WTC11 (cell line): Measurements from ENCODE around the gene CLTA. TPM values are rescaled to one million over a fixed set of nuclear protein-coding genes. Genes with fewer than 3 reads are reported as not detected.

ENCODE experiments used
- ATAC-seq: fragments of 200-7000 bp; cut with Tn5 transposase; 2 replicates; pipeline ENCODE4 v1.10.0; 2021; ENCODE audit warnings: mild to moderate bottlenecking, moderate library complexity
- CTCF ChIA-PET: fragments of 300-600 bp; sonication (Branson Sonifier 250); formaldehyde crosslinking; loops from one replicate; lab custom pipeline; 2021; ENCODE audit warnings: antibody characterized with exemption; lab: Charles Lee
- POLR2A ChIA-PET: fragments of 350-600 bp; sonication (Branson Sonifier 250); formaldehyde crosslinking; loops from one replicate; lab custom pipeline; 2021; ENCODE audit warnings: antibody characterized with exemption; lab: Charles Lee
- DNase-seq: peaks from one replicate; pipeline ENCODE4 v3.0.0; 2021; ENCODE audit warnings: low spot score
- H3K27ac Mint-ChIP-seq: 2 replicates; pipeline ENCODE4 v1.8.0; 2021; ENCODE audit warnings: mixed read lengths
- H3K27me3 Mint-ChIP-seq: 2 replicates; pipeline ENCODE4 v1.8.0; 2021; ENCODE audit warnings: low read depth, mild to moderate bottlenecking, moderate library complexity, mixed read lengths
- H3K36me3 Mint-ChIP-seq: 2 replicates; pipeline ENCODE4 v1.8.0; 2021; ENCODE audit warnings: mixed read lengths
- H3K4me1 Mint-ChIP-seq: 2 replicates; pipeline ENCODE4 v1.8.0; 2022; ENCODE audit warnings: mixed read lengths
- H3K4me3 Mint-ChIP-seq: 2 replicates; pipeline ENCODE4 v1.8.0; 2021; ENCODE audit warnings: mild to moderate bottlenecking, moderate library complexity, mixed read lengths
- H3K9me3 Mint-ChIP-seq: 2 replicates; pipeline ENCODE4 v1.8.0; 2021; ENCODE audit warnings: mixed read lengths
- ATF2 ChIP-seq: sonication (generic); formaldehyde crosslinking; IDR thresholded peaks from 2 replicates; pipeline ENCODE4 v1.8.1; 2022; ENCODE audit warnings: low read depth, missing genetic modification reagents, borderline replicate concordance
- CREB1 ChIP-seq: sonication (generic); formaldehyde crosslinking; IDR thresholded peaks from 2 replicates; pipeline ENCODE4 v1.8.0; 2023; ENCODE audit warnings: mild to moderate bottlenecking, missing genetic modification reagents
- CREM ChIP-seq: sonication (generic); formaldehyde crosslinking; IDR thresholded peaks from 2 replicates; pipeline ENCODE4 v1.8.1; 2022; ENCODE audit warnings: mild to moderate bottlenecking, missing genetic modification reagents, moderate library complexity
- CTCF ChIP-seq: fragments of 200-600 bp; IDR thresholded peaks from 2 replicates; pipeline ENCODE4 v1.8.0; 2022; ENCODE audit warnings: antibody characterized with exemption
- E2F5 ChIP-seq: sonication (generic); formaldehyde crosslinking; IDR thresholded peaks from 2 replicates; pipeline ENCODE4 v1.8.1; 2022; ENCODE audit warnings: mild to moderate bottlenecking, moderate library complexity, missing genetic modification reagents
- EMX1 ChIP-seq: fragments of 250-450 bp; sonication (Bioruptor Pico); IDR thresholded peaks from 2 replicates; pipeline ENCODE4 v1.8.0; 2021; ENCODE audit warnings: mild to moderate bottlenecking
- ESRRA ChIP-seq: sonication (generic); formaldehyde crosslinking; IDR thresholded peaks from 2 replicates; pipeline ENCODE4 v1.8.1; 2022; ENCODE audit warnings: mild to moderate bottlenecking, missing genetic modification reagents, borderline replicate concordance
- FOXJ3 ChIP-seq: sonication (generic); formaldehyde crosslinking; IDR thresholded peaks from 2 replicates; pipeline ENCODE4 v1.9.0; 2021; ENCODE audit warnings: missing genetic modification reagents, mild to moderate bottlenecking, borderline replicate concordance
- IRF2 ChIP-seq: sonication (generic); formaldehyde crosslinking; IDR thresholded peaks from 2 replicates; pipeline ENCODE4 v1.8.0; 2022; ENCODE audit warnings: low read depth, missing genetic modification reagents, borderline replicate concordance
- NFATC4 ChIP-seq: fragments of 250-450 bp; sonication (Bioruptor Pico); IDR thresholded peaks from 2 replicates; pipeline ENCODE4 v1.9.0; 2021; ENCODE audit warnings: mild to moderate bottlenecking
- NR3C1 ChIP-seq: sonication (generic); formaldehyde crosslinking; conservative IDR thresholded peaks from 2 replicates; pipeline ENCODE4 v1.8.1; 2023; ENCODE audit warnings: low read depth, mild to moderate bottlenecking, missing genetic modification reagents
- OVOL2 ChIP-seq: fragments of 250-450 bp; sonication (Bioruptor Pico); IDR thresholded peaks from 2 replicates; pipeline ENCODE4 v1.9.0; 2021; ENCODE audit warnings: mild to moderate bottlenecking, borderline replicate concordance
- PRRX2 ChIP-seq: fragments of 250-450 bp; sonication (Bioruptor Pico); IDR thresholded peaks from 2 replicates; pipeline ENCODE4 v1.8.0; 2021; ENCODE audit warnings: mild to moderate bottlenecking
- RELA ChIP-seq: sonication (generic); formaldehyde crosslinking; IDR thresholded peaks from 2 replicates; pipeline ENCODE4 v1.8.1; 2022; ENCODE audit warnings: missing genetic modification reagents, mild to moderate bottlenecking, borderline replicate concordance
- RORB ChIP-seq: fragments of 250-450 bp; sonication (Bioruptor Pico); IDR thresholded peaks from 2 replicates; pipeline ENCODE4 v1.9.0; 2021; ENCODE audit warnings: mild to moderate bottlenecking
- TCF7 ChIP-seq: sonication (generic); formaldehyde crosslinking; IDR thresholded peaks from 2 replicates; pipeline ENCODE4 v1.8.0; 2022; ENCODE audit warnings: mild to moderate bottlenecking, low read depth, missing genetic modification reagents, moderate library complexity
- TEAD1 ChIP-seq: sonication (generic); formaldehyde crosslinking; IDR thresholded peaks from 2 replicates; pipeline ENCODE4 v1.8.0; 2022; ENCODE audit warnings: mild to moderate bottlenecking, missing genetic modification reagents
- TEAD4 ChIP-seq: sonication (generic); formaldehyde crosslinking; IDR thresholded peaks from 2 replicates; pipeline ENCODE4 v1.8.0; 2022; ENCODE audit warnings: mild to moderate bottlenecking, missing genetic modification reagents
- ZMAT4 ChIP-seq: fragments of 250-450 bp; sonication (Bioruptor Pico); IDR thresholded peaks from 2 replicates; pipeline ENCODE4 v1.9.0; 2021; ENCODE audit warnings: mild to moderate bottlenecking
- ZNF263 ChIP-seq: sonication (generic); formaldehyde crosslinking; IDR thresholded peaks from 2 replicates; pipeline ENCODE4 v1.8.1; 2022; ENCODE audit warnings: low read depth, mild to moderate bottlenecking, moderate library complexity, missing genetic modification reagents
- ZNF317 ChIP-seq: sonication (generic); formaldehyde crosslinking; IDR thresholded peaks from 2 replicates; pipeline ENCODE4 v1.8.1; 2023; ENCODE audit warnings: low read depth, mild to moderate bottlenecking, moderate library complexity, missing genetic modification reagents, borderline replicate concordance
- ZNF396 ChIP-seq: fragments of 250-450 bp; sonication (Bioruptor Pico); IDR thresholded peaks from 2 replicates; pipeline ENCODE4 v1.8.0; 2021; ENCODE audit warnings: mild to moderate bottlenecking, moderate library complexity, borderline replicate concordance
- ZNF423 ChIP-seq: fragments of 250-450 bp; sonication (Bioruptor Pico); IDR thresholded peaks from 2 replicates; pipeline ENCODE4 v2.1.2; 2022; ENCODE audit warnings: mild to moderate bottlenecking, moderate library complexity
- ZSCAN18 ChIP-seq: fragments of 250-450 bp; sonication (Bioruptor Pico); IDR thresholded peaks from 2 replicates; pipeline ENCODE4 v2.1.2; 2022; ENCODE audit warnings: mild to moderate bottlenecking, moderate library complexity
- total RNA-seq: library from RNA; stranded (reverse); gene quantifications from 3 replicates; pipeline ENCODE4 v1.2.3, GENCODE V29; 2021

The CLTA gene
- total RNA-seq, 1 experiment from 2014 or later: 213 TPM

GRCh38 chr9:36221667-36222066 lies 30.9 kb downstream of the CLTA start:
- ChIA-PET POLR2A (no interaction called here), CTCF (interaction anchor here (0.7 kb wide), 1 partner anchor 121 kb away, joined by 3 read pairs; no protein-coding TSS in a partner anchor)
- no peak overlapping the region for H3K4me3 Mint-ChIP-seq
- peaks cover 7% of the 10 kb centered on the region for H3K9me3 Mint-ChIP-seq
- H3K27me3 Mint-ChIP-seq: no peaks in the 10 kb centered on the region
- no peak for ATAC-seq
- peaks cover 4% of the 10 kb centered on the region; the same call in 1 of the 2 replicates for H3K4me1 Mint-ChIP-seq
- no peak for DNase-seq
- H3K36me3 Mint-ChIP-seq: peaks cover 50% of the 10 kb centered on the region
- no peak for TF ChIP-seq FOXJ3
- TF ChIP-seq TCF7 (CRISPR knock-in tag): no peak
- no peak for TF ChIP-seq RELA
- TF ChIP-seq TEAD1 (CRISPR knock-in tag): no peak
- no peak for TF ChIP-seq E2F5 (CRISPR knock-in tag)
- no peak for TF ChIP-seq ZMAT4
- no peak for TF ChIP-seq CTCF
- no peak for TF ChIP-seq PRRX2 (CRISPR knock-in tag)
- H3K27ac Mint-ChIP-seq: no peak overlapping the region

GRCh38 chr9:36222449-36222848 lies 31.7 kb downstream of the CLTA start:
- TF ChIP-seq FOXJ3 (no peak), TCF7 (CRISPR knock-in tag) (no peak), CREB1 (CRISPR knock-in tag) (no peak), ZNF263 (CRISPR knock-in tag) (no peak), ZSCAN18 (CRISPR knock-in tag) (no peak), ZNF317 (CRISPR knock-in tag) (no peak), RORB (CRISPR knock-in tag) (no peak), OVOL2 (CRISPR knock-in tag) (no peak), EMX1 (CRISPR knock-in tag) (no peak), ATF2 (no peak), ZNF423 (CRISPR knock-in tag) (no peak), NR3C1 (CRISPR knock-in tag) (no peak), IRF2 (no peak), CREM (no peak), TEAD4 (CRISPR knock-in tag) (no peak), ZNF396 (CRISPR knock-in tag) (no peak), ESRRA (CRISPR knock-in tag) (no peak), NFATC4 (CRISPR knock-in tag) (no peak)
- Mint-ChIP-seq H3K27ac (no peak overlapping the region), H3K9me3 (peaks cover 7% of the 10 kb centered on the region), H3K36me3 (peaks cover 55% of the 10 kb centered on the region), H3K4me1 (peaks cover 4% of the 10 kb centered on the region; the same call in 1 of the 2 replicates), H3K27me3 (no peaks in the 10 kb centered on the region), H3K4me3 (no peak overlapping the region)
- ATAC-seq: no peak
- ChIA-PET CTCF (interaction anchor here (0.7 to 1.6 kb wide), 2 partner anchors 106 to 122 kb away, joined by 3 to 5 read pairs; no protein-coding TSS in a partner anchor), POLR2A (no interaction called here)
- DNase-seq: no peak
